CD1c-positive myeloid dendritic cell (primary cell): ENCODE measurements around the gene KCNQ1.

Experiments
- DNase-seq: peaks from one replicate; pipeline ENCODE4 v3.0.0-alpha.2; 2016; ENCODE audit errors: extremely low spot score

KCNQ1 gene

GRCh38 chr11:2819316-2819715 lies 374.5 kb downstream of the KCNQ1 start:
- no peak for DNase-seq

GRCh38 chr11:2820976-2821375 lies 376.2 kb downstream of the KCNQ1 start:
- DNase-seq, result no peak

GRCh38 chr11:2821891-2822290 lies 377.1 kb downstream of the KCNQ1 start:
- DNase-seq, result no peak

GRCh38 chr11:2824851-2825250 lies 380.0 kb downstream of the KCNQ1 start:
- DNase-seq, result no peak

- peak; percentile 38 for DNase-seq
These were observed 380.6 kb downstream of the KCNQ1 start for GRCh38 chr11:2825261-2825888.

GRCh38 chr11:2825889-2826678 lies 381.3 kb downstream of the KCNQ1 start:
- DNase-seq, result peak; percentile 67

GRCh38 chr11:2826679-2827056 lies 381.9 kb downstream of the KCNQ1 start:
- DNase-seq, result peak; percentile 58

GRCh38 chr11:2827256-2827655 lies 382.4 kb downstream of the KCNQ1 start:
- no peak for DNase-seq

- DNase-seq, result no peak
These were observed 383.0 kb downstream of the KCNQ1 start for GRCh38 chr11:2827792-2828191.

GRCh38 chr11:2828585-2829330 lies 383.9 kb downstream of the KCNQ1 start:
- no peak for DNase-seq

- no peak for DNase-seq
These were observed 385.4 kb downstream of the KCNQ1 start for GRCh38 chr11:2830030-2830812.

- no peak for DNase-seq
These were observed 386.1 kb downstream of the KCNQ1 start for GRCh38 chr11:2830886-2831285.

GRCh38 chr11:2831781-2832532 lies 387.1 kb downstream of the KCNQ1 start:
- DNase-seq, result no peak

- DNase-seq, result no peak
These were observed 387.8 kb downstream of the KCNQ1 start for GRCh38 chr11:2832533-2833020.

- DNase-seq, result no peak
These were observed 388.4 kb downstream of the KCNQ1 start for GRCh38 chr11:2833051-2833715.

GRCh38 chr11:2833716-2834502 lies 389.1 kb downstream of the KCNQ1 start:
- DNase-seq, result no peak

GRCh38 chr11:2834503-2835273 lies 389.9 kb downstream of the KCNQ1 start:
- DNase-seq, result no peak

- no peak for DNase-seq
These were observed 390.5 kb downstream of the KCNQ1 start for GRCh38 chr11:2835296-2835695.

- no peak for DNase-seq
These were observed 390.9 kb downstream of the KCNQ1 start for GRCh38 chr11:2835751-2836150.
